ENCODE data around the gene ZNF282. TPM values are rescaled to one million over a fixed set of nuclear protein-coding genes. Genes with fewer than 3 reads are reported as not detected.
A peak's percentile ranks its signal among the peaks of the same experiment; 100 is the strongest.

ZNF282 gene
- polyA plus RNA-seq (ENCODE audit: low read depth in 6 of 6) = 1 to 10 TPM in 2 of 6 donors, under 1 TPM in 3, not detected in 1; 0.94 to 1.6 (median 0.98) TPM

- Mint-ChIP-seq H3K4me1 (peaks cover 20 to 35% (median 26%) of the 10 kb centered on the region in 3 donors), H3K36me3 (peaks cover 12 to 18% of the 10 kb centered on the region in 2 donors), H3K27me3 (no peaks in the 10 kb centered on the region), H3K4me3 (peak within 1 kb of the TSS; percentile 83 to 95 (median 93)), H3K27ac (peak within 1 kb of the TSS; percentile 6 to 94 (median 88)), H3K9me3 (no peaks in the 10 kb centered on the region)
- peak; percentile 67 for DNase-seq
- peak; percentile 89 to 90 for ATAC-seq (ENCODE audit: low read depth in 2 of 2)
Measured at GRCh38 chr7:149195180-149196150, at the start of gene ZNF282. TSS of gene ZNF282 (plus strand) at chr7:149195546. CDS start at chr7:149195590, 44 bp downstream.

- peak; percentile 84 for DNase-seq
- peak within 1 kb of the TSS; percentile 86 to 99 (median 95) for H3K4me3 Mint-ChIP-seq
- no peaks in the 10 kb centered on the region for H3K9me3 Mint-ChIP-seq
- H3K27ac Mint-ChIP-seq = peak within 1 kb of the TSS; percentile 88 to 99 (median 94)
- peak; percentile 76 to 77 for ATAC-seq (ENCODE audit: low read depth in 2 of 2)
- H3K36me3 Mint-ChIP-seq = no peaks in the 10 kb centered on the region
- H3K4me1 Mint-ChIP-seq = peaks cover 23 to 39% (median 31%) of the 10 kb centered on the region in 3 donors
- no peaks in the 10 kb centered on the region for H3K27me3 Mint-ChIP-seq
Measured at GRCh38 chr7:149147072-149147751, 48.1 kb upstream of the ZNF282 start, which contains the start of gene ZNF398. TSS of gene ZNF398 (plus strand) at chr7:149147453. CDS start at chr7:149147743, 290 bp downstream.

GRCh38 chr7:149147752-149148653 is 47.3 kb upstream of the ZNF282 start:
- Mint-ChIP-seq H3K9me3 (no peaks in the 10 kb centered on the region), H3K4me3 (peak overlapping the region; percentile 79 to 99 (median 88)), H3K27me3 (no peaks in the 10 kb centered on the region), H3K36me3 (no peaks in the 10 kb centered on the region), H3K27ac (peak overlapping the region; percentile 33 to 92 (median 84)), H3K4me1 (peaks cover 23 to 42% (median 31%) of the 10 kb centered on the region in 3 donors)
- ATAC-seq (ENCODE audit: low read depth in 2 of 2) = peak; percentile 35 to 37
- peak; percentile 67 for DNase-seq

DNA sequence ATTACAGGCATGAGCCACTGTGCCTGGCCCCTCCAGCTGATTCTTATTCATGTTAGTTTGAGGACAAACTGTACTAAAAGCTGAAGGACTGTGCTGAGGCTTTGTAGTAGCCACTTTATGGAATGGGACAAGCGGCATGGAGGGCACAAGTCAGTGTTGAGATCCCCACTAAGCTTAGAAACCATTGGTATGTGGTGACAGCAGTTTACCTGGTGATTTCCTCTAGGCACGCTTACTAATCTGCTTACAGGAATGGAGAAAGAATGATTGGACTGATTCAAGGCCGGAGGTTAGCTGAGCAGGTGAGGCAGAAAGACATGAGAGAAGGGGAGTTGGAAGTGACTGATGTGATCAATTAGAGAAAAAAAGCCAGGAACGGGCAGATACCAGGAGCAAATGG is 44.4 kb upstream of the ZNF282 start:
- DNase-seq (no peak), ATAC-seq (ENCODE audit: low read depth in 2 of 2) (no peak)
- Mint-ChIP-seq H3K4me3 (peak overlapping the region in 1 of 8 donors; percentile 58), H3K27ac (peak overlapping the region in 2 of 6 donors; percentile 46 to 86), H3K9me3 (no peaks in the 10 kb centered on the region), H3K4me1 (peaks cover 29 to 32% (median 32%) of the 10 kb centered on the region in 3 donors), H3K36me3 (peaks cover 10 to 12% of the 10 kb centered on the region in 2 donors), H3K27me3 (no peaks in the 10 kb centered on the region)

GRCh38 chr7:149153346-149153745 is 42.0 kb upstream of the ZNF282 start:
- Mint-ChIP-seq H3K36me3 (peaks cover 19 to 23% of the 10 kb centered on the region in 2 donors), H3K9me3 (no peaks in the 10 kb centered on the region), H3K27me3 (no peaks in the 10 kb centered on the region), H3K4me3 (no peak overlapping the region), H3K4me1 (peaks cover 22 to 35% (median 25%) of the 10 kb centered on the region in 3 donors), H3K27ac (peak overlapping the region in 1 of 6 donors; percentile 15)
- no peak for DNase-seq
- ATAC-seq (ENCODE audit: low read depth in 2 of 2) = no peak

GRCh38 chr7:149154056-149154455 is 41.3 kb upstream of the ZNF282 start:
- H3K27ac Mint-ChIP-seq = no peak overlapping the region
- H3K9me3 Mint-ChIP-seq = no peaks in the 10 kb centered on the region
- H3K27me3 Mint-ChIP-seq = no peaks in the 10 kb centered on the region
- ATAC-seq (ENCODE audit: low read depth in 2 of 2) (no peak), DNase-seq (no peak)
- peaks cover 20 to 23% of the 10 kb centered on the region in 2 donors for H3K36me3 Mint-ChIP-seq
- H3K4me3 Mint-ChIP-seq = no peak overlapping the region
- peaks cover 19 to 34% (median 19%) of the 10 kb centered on the region in 3 donors for H3K4me1 Mint-ChIP-seq

DNA sequence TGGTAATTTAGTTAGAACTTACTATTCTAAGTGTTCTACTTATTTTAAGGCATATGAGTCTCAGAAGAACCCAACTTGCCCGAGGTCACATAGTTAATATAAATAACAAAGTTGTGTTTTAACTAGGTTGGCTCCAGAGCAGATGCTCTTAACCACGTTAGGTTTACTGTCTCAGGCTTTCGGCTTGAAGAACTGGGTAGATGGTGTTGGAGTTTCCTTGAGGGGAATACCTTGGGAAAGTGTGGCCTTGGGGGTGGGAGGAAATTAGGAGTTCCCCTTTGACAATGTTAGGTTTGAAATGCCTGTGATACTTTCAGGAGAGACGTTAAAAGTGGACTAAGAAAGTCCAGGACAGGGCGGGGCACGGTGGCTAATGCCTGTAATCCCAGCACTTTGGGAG is 38.4 kb upstream of the ZNF282 start:
- Mint-ChIP-seq H3K27me3 (no peaks in the 10 kb centered on the region), H3K27ac (peak overlapping the region in 1 of 6 donors; percentile 84), H3K36me3 (peaks cover 20 to 23% of the 10 kb centered on the region in 2 donors), H3K9me3 (no peaks in the 10 kb centered on the region), H3K4me1 (peaks cover 19 to 28% (median 25%) of the 10 kb centered on the region in 3 donors), H3K4me3 (no peak overlapping the region)
- DNase-seq (no peak), ATAC-seq (ENCODE audit: low read depth in 2 of 2) (no peak)

GRCh38 chr7:149161241-149161848 is 34.0 kb upstream of the ZNF282 start:
- peak overlapping the region in 2 of 6 donors; percentile 51 to 64 for H3K27ac Mint-ChIP-seq
- H3K27me3 Mint-ChIP-seq = no peaks in the 10 kb centered on the region
- peaks cover 8 to 20% (median 13%) of the 10 kb centered on the region in 3 donors for H3K4me1 Mint-ChIP-seq
- H3K36me3 Mint-ChIP-seq = peaks cover 8 to 11% of the 10 kb centered on the region in 2 donors
- no peak for ATAC-seq (ENCODE audit: low read depth in 2 of 2)
- no peaks in the 10 kb centered on the region for H3K9me3 Mint-ChIP-seq
- DNase-seq = no peak
- no peak overlapping the region for H3K4me3 Mint-ChIP-seq

DNA sequence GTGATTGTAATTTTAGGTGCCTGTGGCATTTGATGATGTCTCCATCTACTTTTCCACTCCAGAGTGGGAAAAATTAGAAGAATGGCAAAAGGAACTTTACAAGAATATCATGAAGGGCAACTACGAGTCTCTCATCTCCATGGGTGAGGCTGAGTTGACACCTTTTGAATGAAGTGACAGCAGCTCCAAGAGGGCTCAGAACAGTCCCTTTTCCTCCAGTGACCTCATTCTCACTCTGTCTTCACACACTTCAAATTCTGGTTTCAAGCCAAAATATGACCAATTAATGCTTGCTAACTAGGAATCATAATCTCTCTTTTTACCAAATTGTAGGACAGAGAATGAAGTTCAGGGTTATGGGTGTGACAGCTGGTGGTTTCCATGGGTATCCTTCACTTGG is 29.2 kb upstream of the ZNF282 start:
- DNase-seq (no peak), ATAC-seq (ENCODE audit: low read depth in 2 of 2) (no peak)
- Mint-ChIP-seq H3K36me3 (peaks cover 0 to 15% of the 10 kb centered on the region in 2 donors), H3K27me3 (no peaks in the 10 kb centered on the region), H3K9me3 (no peaks in the 10 kb centered on the region), H3K27ac (peak overlapping the region in 1 of 6 donors; percentile 74), H3K4me3 (no peak overlapping the region), H3K4me1 (peaks cover 0 to 2% (median 0%) of the 10 kb centered on the region in 3 donors)

DNA sequence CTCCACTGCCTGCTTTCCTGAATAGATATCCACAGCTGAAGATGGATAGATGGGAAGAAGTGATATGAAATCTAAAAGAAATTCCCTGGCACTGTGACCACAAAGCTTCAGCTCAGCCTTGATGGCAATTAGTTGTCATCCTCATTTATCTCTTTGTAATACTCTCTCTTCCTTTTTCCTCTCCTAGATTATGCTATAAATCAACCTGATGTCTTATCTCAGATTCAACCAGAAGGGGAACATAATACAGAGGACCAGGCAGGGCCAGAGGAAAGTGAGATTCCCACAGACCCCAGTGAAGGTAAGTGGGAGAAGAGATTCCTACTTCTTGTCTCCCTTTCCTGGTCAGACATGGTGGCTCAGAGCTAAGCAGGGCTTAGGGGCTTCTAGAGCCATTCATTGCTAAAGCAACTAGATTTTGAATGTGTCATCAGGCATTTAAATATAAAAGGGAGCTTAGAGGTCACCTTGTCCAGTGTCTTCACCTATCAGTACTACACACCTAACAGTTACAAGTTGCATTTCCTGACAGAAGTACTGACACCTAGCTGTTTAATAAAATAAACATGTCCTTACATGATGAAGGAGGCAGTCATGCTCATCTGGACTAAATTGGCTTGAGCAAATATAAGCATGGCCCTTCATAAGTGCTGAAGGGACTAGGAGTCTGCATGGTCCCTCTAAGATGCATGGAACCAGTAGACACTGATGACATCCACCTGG is 28.6 kb upstream of the ZNF282 start:
- H3K27me3 Mint-ChIP-seq = no peaks in the 10 kb centered on the region
- H3K4me3 Mint-ChIP-seq = no peak overlapping the region
- no peaks in the 10 kb centered on the region for H3K9me3 Mint-ChIP-seq
- peak overlapping the region in 1 of 6 donors; percentile 19 for H3K27ac Mint-ChIP-seq
- DNase-seq (no peak), ATAC-seq (ENCODE audit: low read depth in 2 of 2) (no peak)
- H3K36me3 Mint-ChIP-seq = peaks cover 0 to 15% of the 10 kb centered on the region in 2 donors
- no peaks in the 10 kb centered on the region for H3K4me1 Mint-ChIP-seq

DNA sequence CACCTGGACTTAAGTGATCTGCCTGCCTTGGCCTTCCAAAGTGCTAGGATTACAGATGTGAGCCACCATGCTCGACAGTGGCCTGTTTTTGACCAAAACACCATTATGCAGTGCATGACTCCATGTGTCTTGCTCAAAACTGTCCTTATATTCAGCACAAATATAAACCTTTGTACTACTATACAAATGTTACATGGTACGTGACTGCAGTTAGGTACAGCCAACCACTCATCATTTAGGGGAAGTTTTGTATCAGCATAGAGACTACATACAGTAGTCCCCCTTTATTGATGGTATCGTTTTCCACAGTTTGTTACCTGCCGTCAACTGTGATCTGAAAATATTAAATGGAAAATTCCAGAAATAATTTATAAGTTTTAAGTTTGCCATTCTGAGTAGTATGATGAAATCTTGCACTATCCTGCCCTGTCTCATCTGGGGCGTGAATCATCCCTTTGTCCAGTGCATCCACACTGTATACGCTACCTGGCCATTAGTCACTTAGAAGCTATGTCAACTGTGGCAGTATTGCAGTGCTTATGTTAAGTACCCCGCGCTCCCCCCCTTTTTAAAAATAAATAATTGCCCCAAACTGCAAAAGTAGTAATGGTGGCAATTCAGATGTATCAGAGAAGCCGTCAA is 23.3 kb upstream of the ZNF282 start:
- ATAC-seq (ENCODE audit: low read depth in 2 of 2) (no peak), DNase-seq (no peak)
- Mint-ChIP-seq H3K27ac (no peak overlapping the region), H3K4me3 (no peak overlapping the region), H3K27me3 (no peaks in the 10 kb centered on the region), H3K36me3 (peaks cover 8 to 16% of the 10 kb centered on the region in 2 donors), H3K9me3 (no peaks in the 10 kb centered on the region), H3K4me1 (no peaks in the 10 kb centered on the region)

All from naive B cell (primary cell).